NCI-H2196 treated with DMSO at 0.1 percent for 48 hours (cell line): Measurements from ENCODE around the gene TXNDC2.
"Not testable (repeated sequence)": the region's sequence is repeated elsewhere in the genome, so short reads cannot be mapped to it uniquely, and the experiment has no call there.

Experiments used
- DNase-seq: peaks from one replicate; lab custom pipeline; 2025; ENCODE audit not compliant: unreplicated experiment; lab: John Stamatoyannopoulos, UW

TXNDC2 gene

GRCh38 chr18:9885170-9886004 is at the start of gene TXNDC2:
TSS of gene TXNDC2 (plus strand) at chr18:9885973. CDS start at chr18:9886681, 708 bp downstream.
- DNase-seq = no peak

GRCh38 chr18:9838144-9838877 is 47.5 kb upstream of the TXNDC2 start:
- DNase-seq = peak; percentile 89

GRCh38 chr18:9839211-9839610 is 46.6 kb upstream of the TXNDC2 start:
- no peak for DNase-seq

GRCh38 chr18:9839853-9840252 is 45.9 kb upstream of the TXNDC2 start:
- DNase-seq = no peak

GRCh38 chr18:9841752-9842151 is 44.0 kb upstream of the TXNDC2 start:
- no peak for DNase-seq

- no peak for DNase-seq
Observed at GRCh38 chr18:9842448-9842847, 43.3 kb upstream of the TXNDC2 start.

GRCh38 chr18:9845256-9845655 is 40.5 kb upstream of the TXNDC2 start:
- no peak for DNase-seq

- DNase-seq = no peak
Observed at GRCh38 chr18:9846162-9846925, 39.4 kb upstream of the TXNDC2 start.

GRCh38 chr18:9848170-9848879 is 37.4 kb upstream of the TXNDC2 start:
- DNase-seq = no peak

- DNase-seq = no peak
Observed at GRCh38 chr18:9849407-9850283, 36.1 kb upstream of the TXNDC2 start.

- no peak for DNase-seq
Observed at GRCh38 chr18:9850309-9850708, 35.5 kb upstream of the TXNDC2 start.

- no peak for DNase-seq
Observed at GRCh38 chr18:9851511-9851910, 34.3 kb upstream of the TXNDC2 start.

GRCh38 chr18:9852266-9853081 is 33.3 kb upstream of the TXNDC2 start:
- DNase-seq = no peak

- DNase-seq = no peak
Observed at GRCh38 chr18:9854801-9855676, 30.7 kb upstream of the TXNDC2 start.

GRCh38 chr18:9855681-9856080 is 30.1 kb upstream of the TXNDC2 start:
- no peak for DNase-seq

GRCh38 chr18:9856092-9856491 is 29.7 kb upstream of the TXNDC2 start:
- DNase-seq = no peak

- not testable (repeated sequence) for DNase-seq
Observed at GRCh38 chr18:9857479-9857998, 28.2 kb upstream of the TXNDC2 start.

- DNase-seq = no peak
Observed at GRCh38 chr18:9858642-9859041, 27.1 kb upstream of the TXNDC2 start.
